Measurements from ENCODE around the gene ZNF436. TPM values are rescaled to one million over a fixed set of nuclear protein-coding genes. Genes with fewer than 3 reads are reported as not detected.

Gene ZNF436
- total RNA-seq (2014; rRNA removed; shearing (Covaris generic)) = 5.2 and 7.5 TPM in 2 replicates

GRCh38 chr1:23369335-23370013, at the start of gene ZNF436:
ZNF436 (minus strand) TSS chr1:23369836; CDS start chr1:23368005, 1,831 bp downstream.

DNA sequence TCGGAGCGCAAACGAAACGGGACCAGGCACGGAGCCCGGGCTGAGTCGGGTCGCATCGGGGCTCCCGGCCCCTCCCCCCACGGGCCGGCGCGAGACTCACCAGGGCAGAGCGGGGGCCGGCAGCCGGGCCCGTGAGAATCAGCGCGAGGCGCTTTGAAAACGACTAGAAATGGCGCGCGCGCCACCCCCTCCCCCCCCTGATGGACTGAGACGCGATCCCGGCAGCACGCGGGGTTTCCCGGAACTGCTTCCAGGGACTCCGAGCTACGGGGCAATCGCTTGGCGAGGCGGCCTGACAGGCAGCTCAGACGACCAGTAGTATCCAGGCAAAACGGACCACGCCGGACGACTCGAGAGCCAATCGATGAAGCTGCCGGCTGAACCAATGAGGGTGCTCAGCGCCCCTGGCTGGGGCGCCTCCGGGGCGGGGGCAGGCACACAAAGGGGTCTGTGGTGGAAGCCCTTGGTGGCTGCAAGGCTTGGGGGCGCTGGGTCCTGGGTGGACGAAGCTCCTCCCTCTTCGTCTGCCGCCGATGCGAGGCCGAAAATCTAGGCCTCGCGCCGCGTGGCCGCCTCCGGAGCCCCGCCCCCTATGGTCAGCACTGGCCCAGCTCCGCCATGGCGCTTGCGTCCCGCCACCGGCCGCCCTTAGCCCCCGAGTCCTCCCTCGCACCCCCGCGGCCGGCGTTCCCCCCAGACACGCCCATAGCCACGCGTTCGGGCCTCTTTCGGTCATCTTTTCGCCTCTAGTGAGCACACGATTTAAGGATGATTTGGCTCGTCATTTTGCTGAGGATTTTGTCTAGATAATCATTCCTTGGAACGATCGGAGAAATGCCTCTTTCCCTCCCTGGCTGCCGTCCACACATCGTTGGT, 25.3 kb downstream of the ZNF436 start, which contains the start of gene HNRNPR:
HNRNPR (minus strand) TSS at position 174 of the 876 bp plus-strand sequence. CDS start 3,276 bp downstream, outside the sequence.

Other genes with a start within 250 kb of the ZNF436 start
- gene LUZP1, start 201.0 kb downstream of the ZNF436 start, total RNA-seq (2014; rRNA removed; shearing (Covaris generic)) = 38.4 and 46.5 TPM in 2 replicates
- gene HTR1D, start 152.3 kb downstream of the ZNF436 start, total RNA-seq (2014; rRNA removed; shearing (Covaris generic)) = 0.23 and 0.24 TPM in 2 replicates
- gene HNRNPR, start 25.6 kb downstream of the ZNF436 start, total RNA-seq (2014; rRNA removed; shearing (Covaris generic)) = 240 and 269 TPM in 2 replicates
- 1.4 and 2.1 TPM in 2 replicates for gene TCEA3, start 54.9 kb upstream of the ZNF436 start, total RNA-seq (2014; rRNA removed; shearing (Covaris generic))
- 6.2 and 8.4 TPM in 2 replicates for gene ASAP3, start 114.3 kb upstream of the ZNF436 start, total RNA-seq (2014; rRNA removed; shearing (Covaris generic))
- gene E2F2, start 161.4 kb upstream of the ZNF436 start, total RNA-seq (2014; rRNA removed; shearing (Covaris generic)) = 8.0 and 9.4 TPM in 2 replicates
- gene ID3, start 189.7 kb upstream of the ZNF436 start, total RNA-seq (2014; rRNA removed; shearing (Covaris generic)) = 598 and 600 TPM in 2 replicates